GM12878 (cell line): ENCODE data around the gene LRRC7. TPM values are rescaled to one million over a fixed set of nuclear protein-coding genes. Genes with fewer than 3 reads are reported as not detected.

Source experiments
- ATAC-seq: fragments of 200-7000 bp; cut with Tn5 transposase; 3 replicates; pipeline ENCODE4 v1.9.1; 2020; ENCODE audit warnings: mild to moderate bottlenecking, moderate library complexity
- BruUV-seq: library from RNA; stranded (reverse); fragments of 400-500 nt; replicated peaks from 2 replicates; lab custom pipeline; 2021; lab: Mats Ljungman, UMichigan
- CTCF ChIA-PET: fragments of 300-600 bp; sonication (Branson Sonifier 250); formaldehyde crosslinking; extraction: SDS; loops from one replicate; lab custom pipeline; 2021; ENCODE audit warnings: inconsistent platforms; lab: Yijun Ruan, JAX
- POLR2A ChIA-PET: fragments of 350-600 bp; formaldehyde crosslinking; extraction: SDS; loops from one replicate; lab custom pipeline; 2021; ENCODE audit warnings: inconsistent platforms; lab: Charles Lee
- RAD21 ChIA-PET: fragments of 300-600 bp; sonication (Branson Sonifier 250); formaldehyde crosslinking; loops from one replicate; lab custom pipeline; 2023; ENCODE audit warnings: antibody characterized with exemption; ENCODE audit not compliant: unreplicated experiment; lab: Charles Lee
- SMC1A ChIA-PET: fragments of 300-600 bp; sonication (Branson Sonifier 250); formaldehyde crosslinking; loops from one replicate; lab custom pipeline; 2023; ENCODE audit not compliant: unreplicated experiment, uncharacterized antibody; lab: Charles Lee
- DNase-seq: peaks from one replicate; pipeline ENCODE4 v3.0.0-alpha.2; 2011; ENCODE audit warnings: low read depth, low spot score
- FAIRE-seq: peaks from 3 replicates; lab custom pipeline; 2011; peaks lifted over from hg19 to GRCh38; lab: Jason Lieb, UNC
- H2AFZ ChIP-seq: 2 replicates; pipeline ENCODE4 v1.6.0; 2011; ENCODE audit warnings: low read depth, low read length, control low read depth; ENCODE audit not compliant: control insufficient read depth
- H3K27ac ChIP-seq: 2 replicates; pipeline ENCODE4 v1.5.1; 2011; ENCODE audit warnings: control low read depth; ENCODE audit not compliant: control insufficient read depth, insufficient read depth
- H3K27me3 ChIP-seq, 2 experiments: replicated peaks in 1 of 2; 2 replicates each; pipeline versions ENCODE4 v1.6.0 to v1.6.1; 2011; ENCODE audit warnings: low read length in 1 of 2; ENCODE audit not compliant: control insufficient read depth in 2 of 2, insufficient read depth in 2 of 2
- H3K36me3 ChIP-seq, 2 experiments: 2 replicates each; pipeline ENCODE4 v1.5.1; 2011; ENCODE audit warnings: low read length in 1 of 2; ENCODE audit not compliant: control insufficient read depth in 2 of 2, insufficient read depth in 2 of 2
- H3K4me1 ChIP-seq: 2 replicates; pipeline ENCODE4 v1.6.1; 2011; ENCODE audit warnings: mild to moderate bottlenecking, low read length, moderate library complexity, mixed read lengths; ENCODE audit not compliant: control insufficient read depth, insufficient read depth
- H3K4me2 ChIP-seq: 2 replicates; pipeline ENCODE4 v1.6.0; 2011; ENCODE audit warnings: control low read depth; ENCODE audit not compliant: control insufficient read depth, insufficient read depth
- H3K4me3 ChIP-seq: fragments of 200-600 bp; sonication (generic); 2 replicates; pipeline ENCODE4 v1.5.1; 2016
- H3K79me2 ChIP-seq: 2 replicates; pipeline ENCODE4 v1.6.0; 2011; ENCODE audit warnings: low read length; ENCODE audit not compliant: control insufficient read depth, insufficient read depth
- H3K9ac ChIP-seq: 2 replicates; pipeline ENCODE4 v1.8.0; 2011; ENCODE audit warnings: low read length, control low read depth, mixed read lengths; ENCODE audit not compliant: control insufficient read depth, insufficient read depth
- H3K9me3 ChIP-seq: replicated peaks from 3 replicates; pipeline ENCODE4 v1.5.1; 2011; ENCODE audit warnings: mild to moderate bottlenecking, low read length; ENCODE audit not compliant: control insufficient read depth, insufficient read depth
- H4K20me1 ChIP-seq: 2 replicates; pipeline ENCODE4 v1.6.0; 2011; ENCODE audit not compliant: control insufficient read depth, insufficient read depth
- ATF2 ChIP-seq: IDR thresholded peaks from 2 replicates; pipeline ENCODE4 v1.6.1; 2012; ENCODE audit warnings: low read length, inconsistent platforms
- BHLHE40 ChIP-seq, 2 experiments: fragments of 450-650 bp in 1 of 2; IDR thresholded peaks; 2 replicates each; pipeline ENCODE4 v1.6.1; 2011 to 2017; ENCODE audit warnings: low read depth in 2 of 2, borderline replicate concordance in 1 of 2, improper control_type of control experiment in 1 of 2, low read length in 1 of 2, mild to moderate bottlenecking in 1 of 2
- CEBPB ChIP-seq, 2 experiments: fragments of 150-350 bp in 1 of 2; IDR thresholded peaks; 2 replicates each; pipeline ENCODE4 v1.6.1; 2012 to 2014; ENCODE audit warnings: low read depth in 2 of 2, low read length in 2 of 2, borderline replicate concordance in 1 of 2, inconsistent platforms in 1 of 2
- CHD4 ChIP-seq: fragments of 200-600 bp; sonication (generic); IDR thresholded peaks from 2 replicates; pipeline ENCODE4 v1.6.1; 2016; ENCODE audit warnings: mild to moderate bottlenecking
- ETV6 ChIP-seq, 2 experiments: fragments of 450-650 bp in 1 of 2; IDR thresholded peaks in 1 of 2; conservative IDR thresholded peaks in 1 of 2; 2 replicates each; pipeline ENCODE4 v1.6.1; 2014; ENCODE audit warnings: antibody characterized with exemption in 1 of 2, borderline replicate concordance in 1 of 2, low read depth in 1 of 2, mild to moderate bottlenecking in 1 of 2, moderate library complexity in 1 of 2
- HDGF ChIP-seq: fragments of 450-650 bp; IDR thresholded peaks from 2 replicates; pipeline ENCODE4 v1.6.1; 2016; ENCODE audit warnings: antibody characterized with exemption
- MTA3 ChIP-seq: IDR thresholded peaks from 2 replicates; pipeline ENCODE4 v1.6.1; 2012; ENCODE audit warnings: low read length, inconsistent platforms, borderline replicate concordance
- NR2F1 ChIP-seq: fragments of 450-650 bp; conservative IDR thresholded peaks from 2 replicates; pipeline ENCODE4 v1.6.1; 2017; ENCODE audit warnings: mild to moderate bottlenecking
- PBX3 ChIP-seq: IDR thresholded peaks from 2 replicates; pipeline ENCODE4 v1.6.1; 2011; ENCODE audit warnings: mild to moderate bottlenecking, low read depth, low read length, moderate library complexity; ENCODE audit not compliant: insufficient replicate concordance
- PML ChIP-seq: IDR thresholded peaks from 2 replicates; pipeline ENCODE4 v1.6.1; 2012; ENCODE audit warnings: low read length, inconsistent platforms
- SIX5 ChIP-seq: IDR thresholded peaks from 2 replicates; pipeline ENCODE4 v1.6.1; 2011; ENCODE audit warnings: mild to moderate bottlenecking, low read depth, low read length, moderate library complexity; ENCODE audit not compliant: severe bottlenecking
- ZNF687 ChIP-seq: fragments of 450-650 bp; IDR thresholded peaks from 2 replicates; pipeline ENCODE4 v1.6.1; 2017; ENCODE audit warnings: mild to moderate bottlenecking, moderate library complexity
- WGBS: methylation state at CpG from one replicate; pipeline ENCODE4 v1.1.6; 2016; ENCODE audit warnings: low lambda C conversion rate; ENCODE audit not compliant: insufficient replicate concordance, insufficient coverage; ENCODE audit errors: missing lambda C conversion rate; 5-methylcytosine and 5-hydroxymethylcytosine counted together
- in situ Hi-C: fragments of 300-500 bp; cut with MboI; formaldehyde crosslinking; loops from 9 replicates; pipeline ENCODE4 v1.14.3; 2018; ENCODE audit warnings: mixed read lengths
- intact Hi-C: fragments of 100-400 bp; cut with micrococcal nuclease; formaldehyde crosslinking; loops from one replicate; pipeline ENCODE4 v1.14.2; 2022; ENCODE audit not compliant: unreplicated experiment
- polyA plus RNA-seq, 11 experiments: library from polyadenylated mRNA; depleted of rRNA in 4 of 11; unstranded in 6 of 11; stranded (reverse) in 5 of 11; fragments of >200 nt; fragmentation: Nextera tagmentation in 4 of 11; fragmentation: Illumina TruSeq in 1 of 11; extraction: Ambion mirVana in 4 of 11; extraction: Trizol in 1 of 11; gene quantifications; 1 replicate in 1 of 11; 2 replicates in 10 of 11; pipeline versions ENCODE4 v1.2.1 to v1.2.3, GENCODE V29; 2011 to 2016; ENCODE audit warnings: inconsistent platforms in 2 of 11, missing spikeins in 2 of 11, low read depth in 1 of 11
- total RNA-seq, 4 experiments: library from RNA; depleted of rRNA in 3 of 4; stranded (reverse); fragments of >200 nt in 3 of 4; fragmentation: Illumina TruSeq in 1 of 4; extraction: Trizol in 1 of 4; gene quantifications; 2 replicates each; pipeline versions ENCODE4 v1.2.1 to v1.2.3, GENCODE V29; 2013 to 2021
- TF ChIP-seq, protein P1 (sequence below): IDR thresholded peaks from 2 replicates; pipeline ENCODE4 v1.6.1; 2011; ENCODE audit warnings: borderline replicate concordance, low read depth, mild to moderate bottlenecking, moderate library complexity, mixed read lengths, low read length; ENCODE audit not compliant: insufficient read depth; ENCODE audit errors: extremely low read length
- TF ChIP-seq, protein P2 (sequence below): IDR thresholded peaks from 2 replicates; pipeline ENCODE4 v1.6.1; 2011; ENCODE audit warnings: borderline replicate concordance, low read depth, mild to moderate bottlenecking, moderate library complexity, low read length; ENCODE audit not compliant: insufficient read depth, poor library complexity, severe bottlenecking

Gene LRRC7
- total and polyA plus RNA-seq, 10 of the 15 experiments (the other 5 are each of a cell fraction or from before 2014, with no cell fraction given): 0.05 to 1.4 (median 0.24) TPM; not detected in 5

GRCh38 chr1:69976896-69977295 is 409.2 kb downstream of the LRRC7 start:
- DNase-seq: no peak
- Histone ChIP-seq H3K4me3 (no peak overlapping the region), H4K20me1 (no peaks in the 10 kb centered on the region), H3K4me1 (no peaks in the 10 kb centered on the region), H3K27ac (no peak overlapping the region), H3K9ac (no peak overlapping the region), H3K36me3 (no peaks in the 10 kb centered on the region), H3K27me3 (no peaks in the 10 kb centered on the region), H3K9me3 (no peaks in the 10 kb centered on the region), H3K4me2 (no peak overlapping the region), H2AFZ (no peak overlapping the region), H3K79me2 (no peaks in the 10 kb centered on the region)
- BruUV-seq: no TSS peak
- ATAC-seq: no peak
- ChIA-PET RAD21 (no interaction called here), CTCF (interaction anchor here (0.8 to 1.1 kb wide), 2 partner anchors 17 kb away, joined by 3 read pairs; no protein-coding TSS in a partner anchor), POLR2A (no interaction called here), SMC1A (interaction anchor here (0.5 to 1.0 kb wide), 2 partner anchors 16 to 141 kb away, joined by 3 read pairs; no protein-coding TSS in a partner anchor)
- in situ Hi-C loops (no loop called here), intact Hi-C loops (no loop called here)
- 13% methylated on average over 3 of the region's 3 CpGs for WGBS
- FAIRE-seq: no peak
- TF ChIP-seq BHLHE40 (IDR thresholded peaks at IDR 0.05; ENCODE audit: borderline replicate concordance in 1 of 2, low read depth in 2 of 2, low read length in 1 of 2) (no peak), ZNF687 (no peak), SIX5 (no peak), PML (no peak), NR2F1 (no peak), CEBPB (IDR thresholded peaks at IDR 0.05; ENCODE audit: borderline replicate concordance in 1 of 2, low read depth in 2 of 2, low read length in 2 of 2) (no peak), ATF2 (no peak), MTA3 (no peak), PBX3 (no peak), ETV6 (conservative IDR thresholded peaks at IDR 0.05 in 1 of 2, IDR thresholded peaks at IDR 0.05 in 1 of 2; ENCODE audit: borderline replicate concordance in 1 of 2, low read depth in 1 of 2) (no peak), HDGF (no peak), CHD4 (no peak)
- TF ChIP-seq, protein P1, sequence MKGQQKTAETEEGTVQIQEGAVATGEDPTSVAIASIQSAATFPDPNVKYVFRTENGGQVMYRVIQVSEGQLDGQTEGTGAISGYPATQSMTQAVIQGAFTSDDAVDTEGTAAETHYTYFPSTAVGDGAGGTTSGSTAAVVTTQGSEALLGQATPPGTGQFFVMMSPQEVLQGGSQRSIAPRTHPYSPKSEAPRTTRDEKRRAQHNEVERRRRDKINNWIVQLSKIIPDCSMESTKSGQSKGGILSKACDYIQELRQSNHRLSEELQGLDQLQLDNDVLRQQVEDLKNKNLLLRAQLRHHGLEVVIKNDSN: no peak
- TF ChIP-seq, protein P2, sequence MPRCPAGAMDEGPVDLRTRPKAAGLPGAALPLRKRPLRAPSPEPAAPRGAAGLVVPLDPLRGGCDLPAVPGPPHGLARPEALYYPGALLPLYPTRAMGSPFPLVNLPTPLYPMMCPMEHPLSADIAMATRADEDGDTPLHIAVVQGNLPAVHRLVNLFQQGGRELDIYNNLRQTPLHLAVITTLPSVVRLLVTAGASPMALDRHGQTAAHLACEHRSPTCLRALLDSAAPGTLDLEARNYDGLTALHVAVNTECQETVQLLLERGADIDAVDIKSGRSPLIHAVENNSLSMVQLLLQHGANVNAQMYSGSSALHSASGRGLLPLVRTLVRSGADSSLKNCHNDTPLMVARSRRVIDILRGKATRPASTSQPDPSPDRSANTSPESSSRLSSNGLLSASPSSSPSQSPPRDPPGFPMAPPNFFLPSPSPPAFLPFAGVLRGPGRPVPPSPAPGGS: no peak
